Stimulated activated CD4-positive, alpha-beta T cell treated with anti-CD3 and anti-CD28 coated beads, TNF-alpha, amount 100 ng/mL, for 1 hour (primary cell): ENCODE measurements around the gene LTBP2.

ENCODE experiments used
- DNase-seq, 3 donors: peaks; one replicate each; pipeline ENCODE4 v3.0.0-alpha.2; 2020; ENCODE audit warnings: low read depth in 3 of 3, low spot score in 1 of 3

LTBP2 gene

GRCh38 chr14:74510223-74510931 is 101.7 kb downstream of the LTBP2 start:
- DNase-seq, result no peak

GRCh38 chr14:74509587-74510222 is 102.3 kb downstream of the LTBP2 start:
- DNase-seq, result no peak

- no peak for DNase-seq
Measured at GRCh38 chr14:74508844-74509428, 103.1 kb downstream of the LTBP2 start.

DNA sequence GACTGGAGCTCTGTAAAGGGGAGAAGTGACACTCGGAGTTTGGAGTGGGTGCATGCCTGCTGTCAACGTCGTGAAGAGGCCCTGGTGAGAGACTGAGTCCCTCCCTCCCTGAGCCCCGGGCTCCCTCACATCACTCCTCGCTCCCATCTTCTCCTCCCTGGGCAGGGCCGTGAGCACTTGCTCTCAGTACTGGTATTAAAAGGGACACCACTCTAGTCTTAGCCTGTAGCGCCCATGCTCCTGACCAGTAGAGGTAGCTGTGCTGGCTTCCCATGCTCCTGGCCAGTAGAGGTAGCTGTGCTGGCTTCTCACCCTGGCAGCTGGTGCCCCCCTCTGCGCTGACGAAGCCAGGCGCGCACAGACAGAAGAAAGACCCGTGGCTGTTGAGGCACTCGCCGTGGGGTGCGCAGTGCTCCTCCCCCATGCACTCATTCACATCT is 103.7 kb downstream of the LTBP2 start:
- DNase-seq, result no peak

DNA sequence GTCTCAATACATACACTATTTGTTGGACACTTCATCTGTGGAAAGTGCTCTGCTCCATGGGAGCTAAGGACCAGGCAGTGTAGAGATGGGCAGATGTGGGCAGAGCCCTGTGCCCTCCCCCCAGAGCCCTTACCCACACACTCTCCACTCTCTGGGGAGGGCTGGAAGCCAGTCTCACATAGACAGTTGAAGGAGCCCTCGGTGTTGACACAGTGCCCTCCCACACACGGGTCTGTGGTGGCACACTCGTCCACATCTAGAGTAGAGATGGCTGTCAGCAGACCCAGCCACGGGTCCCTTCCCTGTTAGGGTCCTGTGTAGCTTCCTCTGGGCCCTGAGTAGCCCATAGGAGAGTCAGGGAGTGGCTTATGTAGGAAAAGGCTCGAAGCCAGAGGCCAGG is 104.2 kb downstream of the LTBP2 start:
- no peak for DNase-seq

- no peak for DNase-seq
Measured at GRCh38 chr14:74507085-74507484, 105.0 kb downstream of the LTBP2 start.

- DNase-seq, result no peak
Measured at GRCh38 chr14:74506411-74506851, 105.6 kb downstream of the LTBP2 start.

GRCh38 chr14:74505831-74506230 is 106.2 kb downstream of the LTBP2 start:
- no peak for DNase-seq

- DNase-seq, result no peak
Measured at GRCh38 chr14:74504874-74505720, 106.9 kb downstream of the LTBP2 start.

- DNase-seq, result no peak
Measured at GRCh38 chr14:74504412-74504811, 107.6 kb downstream of the LTBP2 start.

DNA sequence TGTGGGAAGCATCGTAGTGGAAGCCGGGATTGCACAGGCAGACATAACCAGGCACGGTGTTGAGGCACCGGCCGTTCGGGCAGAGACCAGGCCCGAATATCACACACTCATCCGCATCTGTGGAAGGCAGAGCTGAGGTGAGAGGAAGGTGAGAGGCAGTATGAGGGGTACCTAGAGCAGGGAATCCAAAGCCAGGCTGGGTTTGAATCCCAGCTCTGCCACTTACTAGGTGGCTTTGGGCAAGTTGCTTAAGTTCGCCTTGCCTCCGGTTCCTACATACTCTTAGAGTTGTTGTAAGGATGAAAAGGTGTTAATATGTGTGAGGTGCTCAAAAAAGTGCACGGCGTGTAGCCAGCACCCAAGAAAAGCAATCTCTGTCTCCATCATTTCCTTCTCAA is 108.1 kb downstream of the LTBP2 start:
- DNase-seq, result no peak

DNA sequence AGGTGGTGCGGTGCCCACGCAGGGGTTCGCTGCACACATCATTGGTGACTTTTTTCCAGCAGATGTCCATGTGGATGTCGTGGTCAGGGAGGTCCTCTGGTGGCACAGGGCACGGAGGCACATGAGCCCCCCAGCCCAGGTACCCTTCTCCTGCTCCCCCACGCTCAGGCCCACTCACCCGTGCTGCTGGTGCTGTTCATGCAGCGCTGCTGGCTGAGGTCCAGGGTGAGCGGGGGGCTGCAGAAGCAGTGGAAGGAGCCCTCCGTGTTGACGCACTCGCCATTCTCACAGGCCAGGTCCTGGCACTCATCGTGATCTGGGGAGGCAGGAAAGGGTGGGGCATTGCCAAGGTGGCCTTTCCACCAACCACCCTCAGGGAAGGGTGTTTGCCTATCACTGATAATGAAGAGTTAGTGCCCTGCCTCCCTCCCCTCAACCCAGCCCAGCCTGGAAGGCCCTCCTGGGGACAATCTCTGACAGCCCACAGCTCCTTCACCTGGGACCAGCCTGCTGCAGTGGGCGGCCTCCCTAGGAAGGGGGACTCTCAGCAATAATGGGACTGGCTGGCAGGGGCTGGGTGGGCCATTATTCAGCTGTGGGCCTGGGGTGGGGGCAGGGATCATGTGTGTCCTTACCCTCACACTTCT is 108.6 kb downstream of the LTBP2 start:
- DNase-seq, result no peak

- no peak for DNase-seq
Measured at GRCh38 chr14:74502236-74503019, 109.6 kb downstream of the LTBP2 start.

GRCh38 chr14:74501691-74502090 is 110.3 kb downstream of the LTBP2 start:
- no peak for DNase-seq

DNA sequence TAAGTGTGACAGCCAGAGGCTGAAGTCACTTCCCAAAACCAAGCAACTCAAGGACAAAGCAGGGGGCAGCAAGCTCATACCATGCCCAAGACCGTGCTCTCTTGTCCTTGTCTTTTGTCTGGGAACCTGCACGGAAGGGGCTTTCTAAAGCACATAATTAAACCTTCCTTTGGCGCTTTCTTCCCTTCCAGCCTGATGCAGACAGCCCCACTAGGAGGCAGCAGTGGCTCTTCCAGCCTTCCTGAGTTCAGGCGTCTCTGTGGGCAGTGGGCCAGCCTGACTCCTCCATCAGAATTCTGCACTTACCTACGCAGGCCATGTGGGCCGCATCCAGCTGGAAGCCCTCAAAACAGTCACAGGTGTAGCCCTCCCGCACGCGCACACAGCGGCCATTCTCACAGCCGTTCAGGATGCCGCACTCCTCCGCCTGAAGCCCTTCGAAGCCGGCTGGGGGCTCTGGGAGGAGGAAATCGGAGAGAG is 110.9 kb downstream of the LTBP2 start:
- DNase-seq, result no peak

GRCh38 chr14:74500417-74501134 is 111.5 kb downstream of the LTBP2 start:
- no peak for DNase-seq

DNA sequence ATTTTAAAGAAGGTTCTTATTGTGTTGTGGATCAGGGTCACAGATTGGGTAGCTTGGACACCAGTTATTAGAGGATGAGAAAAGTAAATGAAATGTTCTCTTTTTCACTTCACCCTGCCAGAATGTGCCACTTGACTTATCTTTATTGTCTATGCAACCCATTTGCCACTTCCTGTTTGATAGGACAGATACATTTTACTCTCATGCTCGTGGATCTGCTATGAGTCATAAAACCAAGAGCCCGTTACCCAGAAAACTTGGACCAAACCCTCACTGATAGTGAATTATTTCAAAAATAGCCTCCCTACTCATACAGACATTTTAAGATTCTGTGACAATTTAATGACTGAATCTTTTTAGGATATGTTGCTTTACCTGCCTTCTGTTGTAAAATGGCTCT is 116.7 kb downstream of the LTBP2 start:
- DNase-seq, result no peak

GRCh38 chr14:74493343-74494261 is 118.4 kb downstream of the LTBP2 start, which contains the start of gene ISCA2:
Gene ISCA2 (plus strand): TSS chr14:74493765. CDS start chr14:74493775, 10 bp downstream.
- DNase-seq, result peak; percentile 98 to 99 (median 99)
